Loucy (cell line): ENCODE measurements around the gene MOAP1.

Experiments used
- EZH2phosphoT487 ChIP-seq: fragments of 200-600 bp; IDR thresholded peaks from 2 replicates; pipeline ENCODE4 v1.6.1; 2018; ENCODE audit warnings: antibody characterized with exemption, mild to moderate bottlenecking, moderate library complexity, borderline replicate concordance
- TF ChIP-seq, protein P1 (sequence below): fragments of 200-600 bp; sonication (generic); conservative IDR thresholded peaks from 2 replicates; pipeline ENCODE4 v1.5.1; 2014; ENCODE audit warnings: mild to moderate bottlenecking, antibody characterized with exemption, low read length

DNA sequence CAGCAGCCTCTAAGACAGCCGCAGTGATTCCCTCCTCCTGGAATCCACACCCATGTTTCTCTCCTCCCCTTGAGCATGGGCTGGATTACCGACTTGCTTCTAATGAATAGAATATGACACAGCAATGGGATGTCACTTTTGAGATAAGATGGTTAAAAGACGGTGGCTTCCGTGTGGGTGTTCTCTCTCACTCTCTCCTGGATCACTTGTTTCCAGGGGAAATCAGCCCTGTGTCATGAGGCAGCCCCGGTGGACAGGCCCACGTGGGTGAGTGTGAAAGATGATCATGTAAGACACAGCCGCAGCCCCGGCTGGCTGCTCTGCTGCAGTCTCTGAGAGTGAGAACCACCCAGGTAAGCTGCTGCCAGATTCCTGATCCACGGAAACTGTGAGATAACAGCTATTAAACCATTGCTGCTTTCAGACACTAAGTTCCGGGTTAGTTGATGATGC is 10.7 kb downstream of the MOAP1 start:
- TF ChIP-seq, protein P1, sequence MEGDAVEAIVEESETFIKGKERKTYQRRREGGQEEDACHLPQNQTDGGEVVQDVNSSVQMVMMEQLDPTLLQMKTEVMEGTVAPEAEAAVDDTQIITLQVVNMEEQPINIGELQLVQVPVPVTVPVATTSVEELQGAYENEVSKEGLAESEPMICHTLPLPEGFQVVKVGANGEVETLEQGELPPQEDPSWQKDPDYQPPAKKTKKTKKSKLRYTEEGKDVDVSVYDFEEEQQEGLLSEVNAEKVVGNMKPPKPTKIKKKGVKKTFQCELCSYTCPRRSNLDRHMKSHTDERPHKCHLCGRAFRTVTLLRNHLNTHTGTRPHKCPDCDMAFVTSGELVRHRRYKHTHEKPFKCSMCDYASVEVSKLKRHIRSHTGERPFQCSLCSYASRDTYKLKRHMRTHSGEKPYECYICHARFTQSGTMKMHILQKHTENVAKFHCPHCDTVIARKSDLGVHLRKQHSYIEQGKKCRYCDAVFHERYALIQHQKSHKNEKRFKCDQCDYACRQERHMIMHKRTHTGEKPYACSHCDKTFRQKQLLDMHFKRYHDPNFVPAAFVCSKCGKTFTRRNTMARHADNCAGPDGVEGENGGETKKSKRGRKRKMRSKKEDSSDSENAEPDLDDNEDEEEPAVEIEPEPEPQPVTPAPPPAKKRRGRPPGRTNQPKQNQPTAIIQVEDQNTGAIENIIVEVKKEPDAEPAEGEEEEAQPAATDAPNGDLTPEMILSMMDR = no peak
- TF ChIP-seq EZH2phosphoT487 = no peak
